SK-N-SH (cell line): ENCODE results near the gene KHDC1.

Experiments used
- EZH2phosphoT487 ChIP-seq: fragments of 200-600 bp; sonication (generic); IDR thresholded peaks from 2 replicates; pipeline ENCODE4 v1.6.1; 2017; ENCODE audit warnings: low read depth, mixed run types, mild to moderate bottlenecking, antibody characterized with exemption, moderate library complexity, borderline replicate concordance
- RXRA ChIP-seq: IDR thresholded peaks from 2 replicates; pipeline ENCODE4 v1.4.0; 2012; ENCODE audit warnings: low read depth, mild to moderate bottlenecking, borderline replicate concordance
- TCF12 ChIP-seq: IDR thresholded peaks from 2 replicates; pipeline ENCODE4 v1.4.0; 2012
- TF ChIP-seq, protein P1 (sequence below): IDR thresholded peaks from 2 replicates; pipeline ENCODE4 v1.6.1; 2012; ENCODE audit warnings: mild to moderate bottlenecking, low read depth, low read length, moderate library complexity
- TF ChIP-seq, protein P2 (sequence below): IDR thresholded peaks from 2 replicates; pipeline ENCODE4; 2012
- TF ChIP-seq, protein P3 (sequence below): fragments of 200-600 bp; sonication (generic); IDR thresholded peaks from 2 replicates; pipeline ENCODE4 v1.6.1; 2017; ENCODE audit warnings: antibody characterized with exemption, mild to moderate bottlenecking, moderate library complexity
- TF ChIP-seq, protein P4 (sequence below): IDR thresholded peaks from 2 replicates; pipeline ENCODE4 v1.4.0; 2012; ENCODE audit warnings: low read depth
- TF ChIP-seq, protein P5 (sequence below): fragments of 150-350 bp; IDR thresholded peaks from 2 replicates; pipeline ENCODE4 v1.6.1; 2017; ENCODE audit warnings: antibody characterized with exemption, low read length, low read depth, borderline replicate concordance

DNA sequence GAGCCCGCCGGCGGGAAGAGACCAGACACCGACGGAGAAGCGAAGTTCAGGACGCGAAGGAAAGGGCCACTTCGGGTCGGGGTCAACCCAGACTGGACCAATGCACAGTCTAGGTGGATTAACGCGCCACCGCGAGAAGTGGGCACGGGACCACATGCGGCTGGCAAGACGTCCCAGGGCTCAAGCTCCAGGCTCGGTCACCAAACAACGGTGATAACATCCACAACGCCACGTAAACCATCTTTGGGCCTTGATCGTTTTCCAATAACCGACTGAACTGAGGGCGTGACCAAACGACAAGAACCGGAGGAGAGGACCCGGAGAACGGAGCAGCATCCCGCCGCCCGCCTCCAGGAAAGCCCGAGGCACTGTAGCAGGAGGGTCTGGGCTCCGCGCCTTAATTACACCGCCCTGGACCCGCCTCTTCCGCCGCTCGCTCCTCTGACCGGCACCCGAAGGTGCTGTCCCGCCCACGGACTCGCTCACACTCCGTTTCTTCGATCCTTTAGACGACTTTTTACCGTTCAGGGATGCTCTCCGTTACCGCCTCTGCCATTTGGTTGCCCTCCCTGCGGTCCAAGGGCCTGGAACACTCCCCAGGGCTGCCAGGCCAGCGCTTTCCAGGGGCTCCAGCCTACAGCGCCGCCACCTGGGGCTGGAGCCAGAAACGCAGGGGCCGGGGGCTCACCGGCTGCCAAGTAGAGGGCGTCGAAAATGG lies 46.9 kb upstream of the KHDC1 start:
- TF ChIP-seq EZH2phosphoT487 (no peak), TCF12 (no peak), RXRA (no peak)
- TF ChIP-seq, protein P1, sequence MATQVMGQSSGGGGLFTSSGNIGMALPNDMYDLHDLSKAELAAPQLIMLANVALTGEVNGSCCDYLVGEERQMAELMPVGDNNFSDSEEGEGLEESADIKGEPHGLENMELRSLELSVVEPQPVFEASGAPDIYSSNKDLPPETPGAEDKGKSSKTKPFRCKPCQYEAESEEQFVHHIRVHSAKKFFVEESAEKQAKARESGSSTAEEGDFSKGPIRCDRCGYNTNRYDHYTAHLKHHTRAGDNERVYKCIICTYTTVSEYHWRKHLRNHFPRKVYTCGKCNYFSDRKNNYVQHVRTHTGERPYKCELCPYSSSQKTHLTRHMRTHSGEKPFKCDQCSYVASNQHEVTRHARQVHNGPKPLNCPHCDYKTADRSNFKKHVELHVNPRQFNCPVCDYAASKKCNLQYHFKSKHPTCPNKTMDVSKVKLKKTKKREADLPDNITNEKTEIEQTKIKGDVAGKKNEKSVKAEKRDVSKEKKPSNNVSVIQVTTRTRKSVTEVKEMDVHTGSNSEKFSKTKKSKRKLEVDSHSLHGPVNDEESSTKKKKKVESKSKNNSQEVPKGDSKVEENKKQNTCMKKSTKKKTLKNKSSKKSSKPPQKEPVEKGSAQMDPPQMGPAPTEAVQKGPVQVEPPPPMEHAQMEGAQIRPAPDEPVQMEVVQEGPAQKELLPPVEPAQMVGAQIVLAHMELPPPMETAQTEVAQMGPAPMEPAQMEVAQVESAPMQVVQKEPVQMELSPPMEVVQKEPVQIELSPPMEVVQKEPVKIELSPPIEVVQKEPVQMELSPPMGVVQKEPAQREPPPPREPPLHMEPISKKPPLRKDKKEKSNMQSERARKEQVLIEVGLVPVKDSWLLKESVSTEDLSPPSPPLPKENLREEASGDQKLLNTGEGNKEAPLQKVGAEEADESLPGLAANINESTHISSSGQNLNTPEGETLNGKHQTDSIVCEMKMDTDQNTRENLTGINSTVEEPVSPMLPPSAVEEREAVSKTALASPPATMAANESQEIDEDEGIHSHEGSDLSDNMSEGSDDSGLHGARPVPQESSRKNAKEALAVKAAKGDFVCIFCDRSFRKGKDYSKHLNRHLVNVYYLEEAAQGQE = no peak
- TF ChIP-seq, protein P2, sequence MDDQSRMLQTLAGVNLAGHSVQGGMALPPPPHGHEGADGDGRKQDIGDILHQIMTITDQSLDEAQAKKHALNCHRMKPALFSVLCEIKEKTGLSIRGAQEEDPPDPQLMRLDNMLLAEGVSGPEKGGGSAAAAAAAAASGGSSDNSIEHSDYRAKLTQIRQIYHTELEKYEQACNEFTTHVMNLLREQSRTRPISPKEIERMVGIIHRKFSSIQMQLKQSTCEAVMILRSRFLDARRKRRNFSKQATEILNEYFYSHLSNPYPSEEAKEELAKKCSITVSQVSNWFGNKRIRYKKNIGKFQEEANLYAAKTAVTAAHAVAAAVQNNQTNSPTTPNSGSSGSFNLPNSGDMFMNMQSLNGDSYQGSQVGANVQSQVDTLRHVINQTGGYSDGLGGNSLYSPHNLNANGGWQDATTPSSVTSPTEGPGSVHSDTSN = 0 out of 2 replicates have a peak, but pooled peaks have one; percentile 16
- TF ChIP-seq, protein P3, sequence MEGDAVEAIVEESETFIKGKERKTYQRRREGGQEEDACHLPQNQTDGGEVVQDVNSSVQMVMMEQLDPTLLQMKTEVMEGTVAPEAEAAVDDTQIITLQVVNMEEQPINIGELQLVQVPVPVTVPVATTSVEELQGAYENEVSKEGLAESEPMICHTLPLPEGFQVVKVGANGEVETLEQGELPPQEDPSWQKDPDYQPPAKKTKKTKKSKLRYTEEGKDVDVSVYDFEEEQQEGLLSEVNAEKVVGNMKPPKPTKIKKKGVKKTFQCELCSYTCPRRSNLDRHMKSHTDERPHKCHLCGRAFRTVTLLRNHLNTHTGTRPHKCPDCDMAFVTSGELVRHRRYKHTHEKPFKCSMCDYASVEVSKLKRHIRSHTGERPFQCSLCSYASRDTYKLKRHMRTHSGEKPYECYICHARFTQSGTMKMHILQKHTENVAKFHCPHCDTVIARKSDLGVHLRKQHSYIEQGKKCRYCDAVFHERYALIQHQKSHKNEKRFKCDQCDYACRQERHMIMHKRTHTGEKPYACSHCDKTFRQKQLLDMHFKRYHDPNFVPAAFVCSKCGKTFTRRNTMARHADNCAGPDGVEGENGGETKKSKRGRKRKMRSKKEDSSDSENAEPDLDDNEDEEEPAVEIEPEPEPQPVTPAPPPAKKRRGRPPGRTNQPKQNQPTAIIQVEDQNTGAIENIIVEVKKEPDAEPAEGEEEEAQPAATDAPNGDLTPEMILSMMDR = peak; percentile 64
- TF ChIP-seq, protein P4, sequence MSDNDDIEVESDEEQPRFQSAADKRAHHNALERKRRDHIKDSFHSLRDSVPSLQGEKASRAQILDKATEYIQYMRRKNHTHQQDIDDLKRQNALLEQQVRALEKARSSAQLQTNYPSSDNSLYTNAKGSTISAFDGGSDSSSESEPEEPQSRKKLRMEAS = peak; percentile 42; the same call in 1 of the 2 replicates
- TF ChIP-seq, protein P5, sequence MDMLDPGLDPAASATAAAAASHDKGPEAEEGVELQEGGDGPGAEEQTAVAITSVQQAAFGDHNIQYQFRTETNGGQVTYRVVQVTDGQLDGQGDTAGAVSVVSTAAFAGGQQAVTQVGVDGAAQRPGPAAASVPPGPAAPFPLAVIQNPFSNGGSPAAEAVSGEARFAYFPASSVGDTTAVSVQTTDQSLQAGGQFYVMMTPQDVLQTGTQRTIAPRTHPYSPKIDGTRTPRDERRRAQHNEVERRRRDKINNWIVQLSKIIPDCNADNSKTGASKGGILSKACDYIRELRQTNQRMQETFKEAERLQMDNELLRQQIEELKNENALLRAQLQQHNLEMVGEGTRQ = no peak
